Hypothalamus (tissue), 51 donors: ENCODE measurements around the gene ANKS3.

Experiments
- DNase-seq, 51 donors: peaks; one replicate each; lab custom pipeline; 2025; lab: John Stamatoyannopoulos, UW

ANKS3 gene

DNA sequence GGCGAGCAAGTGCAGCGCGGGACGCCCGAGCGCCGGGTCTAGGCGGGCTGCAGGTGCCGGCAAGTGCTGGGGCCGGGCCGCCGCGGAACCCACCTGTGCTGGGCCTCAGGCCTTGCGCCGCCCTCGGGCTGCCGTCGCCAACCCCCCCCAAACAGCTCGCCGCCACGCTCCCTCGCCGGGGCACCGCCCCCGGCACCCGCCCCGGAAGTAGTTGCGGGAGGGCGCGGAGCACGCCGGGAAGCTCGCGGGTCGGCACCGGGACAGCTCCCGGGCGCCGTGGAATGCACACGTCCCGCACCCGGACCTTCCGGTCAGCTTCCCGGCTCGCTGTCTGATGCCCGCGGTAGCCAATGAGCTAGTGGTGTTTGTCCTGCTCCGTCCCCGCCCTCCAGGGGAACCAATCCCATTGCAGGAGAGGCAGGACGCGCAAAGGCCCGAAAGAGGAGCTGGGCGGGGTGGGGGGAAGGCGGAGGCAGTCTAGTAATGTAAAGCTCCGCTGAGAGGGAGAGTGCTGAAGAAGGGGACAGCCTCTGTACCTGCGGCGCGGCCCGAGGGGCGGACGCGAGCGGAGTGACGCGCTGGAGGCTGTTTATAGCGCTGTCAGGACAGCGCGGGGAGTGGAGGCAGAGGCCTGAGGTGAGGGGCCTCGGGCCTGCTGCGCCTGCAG, at the start of gene ANKS3, which contains the start of gene DNAAF8:
Gene ANKS3, minus strand, starts transcription at position 209 of the 667 bp plus-strand sequence. CDS start 4,122 bp downstream, outside the sequence.
Gene DNAAF8, plus strand, starts transcription at position 475 of the 667 bp plus-strand sequence. CDS start 1,978 bp downstream, outside the sequence.
- peak; percentile 43 to 98 (median 94) for DNase-seq

- DNase-seq, result no peak
Measured at GRCh38 chr16:4783251-4783950, 49.3 kb upstream of the ANKS3 start.

DNA sequence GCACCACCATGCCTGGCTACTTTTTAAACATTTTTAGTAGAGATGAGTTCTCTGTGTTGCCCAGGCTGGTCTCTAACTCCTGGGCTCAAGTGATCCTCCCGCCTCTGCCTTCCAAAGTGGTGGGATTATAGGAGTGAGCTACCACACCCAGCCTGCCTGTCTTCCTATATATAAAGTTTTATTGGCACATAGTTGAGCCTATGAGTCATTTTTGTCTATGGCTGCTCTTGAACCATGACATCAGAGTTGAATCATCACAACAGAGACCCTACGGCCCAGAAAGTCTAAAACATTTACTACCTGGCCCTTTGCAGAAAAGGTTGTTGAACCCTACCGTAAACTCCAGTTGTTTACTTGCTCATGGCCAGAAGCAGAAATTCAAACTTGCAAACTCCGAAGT, 46.2 kb upstream of the ANKS3 start:
- DNase-seq, result no peak

- no peak for DNase-seq
Measured at GRCh38 chr16:4778050-4778392, 44.0 kb upstream of the ANKS3 start.

DNA sequence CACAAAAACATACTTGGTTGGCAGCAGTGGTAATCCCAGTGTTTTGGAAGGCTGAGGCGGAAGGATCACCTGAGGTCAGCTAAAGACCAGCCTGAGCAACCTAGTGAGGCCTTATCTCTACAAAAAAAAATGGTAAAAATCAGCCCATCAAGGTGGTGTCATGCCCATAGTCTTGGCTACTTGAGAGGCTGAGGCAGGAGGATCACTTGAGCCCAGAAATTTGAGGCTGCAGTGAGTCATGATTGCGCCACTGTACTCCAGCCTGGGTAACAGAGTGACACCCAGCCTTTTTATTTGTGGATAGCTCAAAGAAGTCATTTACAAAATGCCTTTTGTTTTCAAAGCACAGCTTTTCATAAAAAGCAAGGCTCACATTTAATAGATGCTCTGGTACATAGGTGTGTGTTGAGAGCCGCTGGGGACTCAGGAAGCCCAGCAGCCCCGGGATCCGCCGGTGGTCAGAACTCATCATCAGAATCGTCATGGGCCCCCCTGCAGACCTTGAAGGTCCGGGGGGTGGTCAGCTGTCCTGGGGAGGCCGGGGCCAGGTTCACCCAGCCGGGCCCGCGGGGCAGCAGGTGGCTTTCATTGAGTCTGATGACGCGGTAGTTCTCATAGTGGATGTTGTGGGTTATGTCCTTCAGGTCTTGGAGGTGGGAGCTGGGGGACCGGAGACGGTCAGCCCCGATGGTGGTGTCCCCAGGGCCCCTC, 43.4 kb upstream of the ANKS3 start:
- no peak for DNase-seq

DNA sequence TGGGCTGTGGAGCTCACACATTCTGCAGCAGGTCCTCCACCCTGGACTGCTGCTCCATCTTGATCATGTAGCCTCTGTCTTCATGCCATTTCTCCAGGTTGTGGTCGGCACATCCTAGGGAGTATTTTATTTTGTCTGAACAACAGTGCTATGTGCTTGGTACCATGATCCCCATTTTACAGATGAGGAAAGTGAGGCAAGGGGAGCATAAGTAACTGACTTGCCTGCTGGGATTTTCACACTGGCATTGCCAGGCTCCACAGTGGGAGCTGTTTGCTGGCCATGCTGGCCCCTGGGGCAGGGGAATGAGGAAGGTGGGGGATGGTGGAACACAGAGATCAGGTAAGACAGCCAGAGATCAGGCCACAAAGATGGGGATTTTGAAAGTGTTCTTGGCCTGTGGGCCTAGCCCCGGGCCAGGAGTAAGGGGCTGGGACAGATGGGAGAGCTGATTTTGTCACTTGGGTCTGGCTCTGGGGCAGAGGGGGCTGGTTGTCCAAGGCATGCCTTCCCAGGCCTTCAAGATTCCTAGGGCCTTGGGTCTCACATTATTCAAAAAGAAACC, 42.2 kb upstream of the ANKS3 start:
- DNase-seq, result no peak

- DNase-seq, result no peak
Measured at GRCh38 chr16:4775005-4775404, 40.9 kb upstream of the ANKS3 start.

GRCh38 chr16:4772351-4772750, 38.3 kb upstream of the ANKS3 start:
- DNase-seq, result no peak

DNA sequence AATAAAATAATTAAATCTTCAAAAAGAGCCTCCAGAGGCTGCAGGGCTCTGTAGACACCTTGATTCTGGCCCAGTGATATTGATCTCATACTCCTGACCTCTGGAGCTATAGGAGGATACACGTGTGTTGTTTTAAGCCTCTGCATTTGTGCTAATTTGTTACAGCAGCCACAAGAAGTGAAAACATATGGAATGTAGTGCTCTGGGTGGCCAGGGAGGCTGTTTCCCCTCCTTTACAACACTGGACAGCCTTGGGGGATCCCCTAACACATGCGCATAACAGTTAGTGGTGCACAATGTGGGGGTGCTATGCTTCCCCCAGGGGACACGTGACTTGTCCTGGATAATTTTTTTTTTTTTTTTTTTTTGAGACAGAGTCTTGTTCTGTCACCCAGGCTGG, 37.6 kb upstream of the ANKS3 start:
- no peak for DNase-seq

DNA sequence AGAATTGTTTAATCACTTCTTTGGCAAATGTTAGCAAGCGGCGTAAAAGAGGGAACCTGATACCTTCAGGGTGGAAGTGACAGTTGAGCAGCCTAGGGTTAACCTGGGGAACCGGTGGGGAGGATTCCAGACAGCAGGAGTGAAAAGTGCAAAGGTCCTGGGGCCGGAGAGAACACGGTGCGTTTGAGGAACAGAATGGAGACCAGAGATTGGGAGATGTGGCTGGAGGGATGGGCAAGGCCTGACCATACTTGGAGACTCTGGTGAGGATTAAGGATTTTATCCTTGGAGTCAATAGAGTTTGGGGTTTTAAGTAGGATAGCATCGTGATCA, 35.2 kb upstream of the ANKS3 start:
- DNase-seq, result no peak

- DNase-seq, result peak; percentile 76 to 98 (median 95)
Measured at GRCh38 chr16:4768549-4769305, 34.7 kb upstream of the ANKS3 start.

DNA sequence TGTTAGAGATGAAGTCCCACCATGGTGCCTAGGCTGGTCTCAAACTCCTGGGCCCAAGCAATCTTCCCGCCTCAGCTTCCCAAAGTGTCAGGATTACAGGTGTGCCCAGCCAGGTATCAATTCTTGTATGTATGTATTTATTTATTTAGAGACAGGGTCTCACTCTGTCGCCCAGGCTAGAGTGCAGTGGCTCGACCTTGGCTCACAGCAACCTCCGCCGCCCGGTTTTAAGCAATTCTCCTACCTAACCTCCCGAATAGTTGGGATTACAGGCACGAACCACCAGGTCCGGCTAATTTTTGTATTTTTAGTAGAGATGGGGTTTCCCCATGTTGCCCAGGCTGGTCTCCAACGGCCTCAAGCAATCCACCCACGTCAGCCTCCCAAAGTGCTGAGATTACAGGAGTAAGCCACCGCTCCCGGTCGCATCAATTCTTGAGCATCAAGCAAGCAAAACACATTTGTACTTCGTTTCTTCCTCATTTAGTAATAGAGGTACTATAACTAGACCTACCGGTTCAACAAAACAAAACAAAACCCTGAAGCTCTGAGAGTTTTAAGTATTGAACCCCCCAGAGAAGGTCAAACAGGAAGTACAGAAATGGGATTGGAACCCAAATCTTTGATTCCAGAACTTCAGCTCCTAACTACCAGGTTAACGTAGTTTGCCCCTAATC, 33.9 kb upstream of the ANKS3 start:
- peak in 2 of 51 donors; percentile 18 to 75 for DNase-seq

DNA sequence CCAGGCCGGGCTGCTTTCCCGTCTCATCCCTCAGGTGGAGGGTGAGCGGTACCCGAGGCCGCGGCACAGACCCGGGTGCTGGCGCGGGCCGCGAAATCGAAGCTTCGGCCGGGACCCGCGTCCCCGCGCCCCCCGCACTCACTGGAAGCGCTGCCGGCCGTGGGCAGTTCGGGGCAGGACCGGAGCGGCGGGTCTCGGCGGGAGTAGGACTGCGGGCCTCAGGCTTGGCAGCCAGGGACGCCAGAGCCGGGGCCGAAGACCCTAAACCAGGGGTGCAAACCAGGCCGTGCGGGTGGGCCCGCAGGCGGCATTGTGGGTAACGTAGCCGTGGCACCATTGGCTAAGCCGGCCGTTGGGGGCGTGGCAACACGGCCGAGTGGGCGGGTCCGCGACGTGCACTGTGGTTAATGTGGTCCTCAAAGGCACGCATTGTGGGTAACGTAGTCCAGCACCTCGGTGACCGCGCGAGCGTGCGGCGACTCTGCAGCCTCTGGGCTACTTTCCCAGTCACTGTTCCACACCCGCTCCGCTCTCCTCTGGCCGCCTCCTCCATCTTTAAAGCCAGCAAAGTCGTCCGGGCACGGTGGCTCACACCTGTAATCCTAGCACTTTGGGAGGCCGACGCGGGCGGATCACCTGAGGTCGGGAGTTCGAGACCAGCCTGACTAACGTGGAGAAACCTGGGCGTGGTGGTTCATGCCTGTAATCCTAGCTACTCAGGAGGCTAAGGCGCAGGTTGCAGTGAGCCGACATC, 33.0 kb upstream of the ANKS3 start, which contains the start of gene ZNF500:
Gene ZNF500, minus strand, starts transcription at position 288 of the 754 bp plus-strand sequence. CDS start 1,184 bp downstream, outside the sequence.
- peak; percentile 51 to 99 (median 95) for DNase-seq

DNA sequence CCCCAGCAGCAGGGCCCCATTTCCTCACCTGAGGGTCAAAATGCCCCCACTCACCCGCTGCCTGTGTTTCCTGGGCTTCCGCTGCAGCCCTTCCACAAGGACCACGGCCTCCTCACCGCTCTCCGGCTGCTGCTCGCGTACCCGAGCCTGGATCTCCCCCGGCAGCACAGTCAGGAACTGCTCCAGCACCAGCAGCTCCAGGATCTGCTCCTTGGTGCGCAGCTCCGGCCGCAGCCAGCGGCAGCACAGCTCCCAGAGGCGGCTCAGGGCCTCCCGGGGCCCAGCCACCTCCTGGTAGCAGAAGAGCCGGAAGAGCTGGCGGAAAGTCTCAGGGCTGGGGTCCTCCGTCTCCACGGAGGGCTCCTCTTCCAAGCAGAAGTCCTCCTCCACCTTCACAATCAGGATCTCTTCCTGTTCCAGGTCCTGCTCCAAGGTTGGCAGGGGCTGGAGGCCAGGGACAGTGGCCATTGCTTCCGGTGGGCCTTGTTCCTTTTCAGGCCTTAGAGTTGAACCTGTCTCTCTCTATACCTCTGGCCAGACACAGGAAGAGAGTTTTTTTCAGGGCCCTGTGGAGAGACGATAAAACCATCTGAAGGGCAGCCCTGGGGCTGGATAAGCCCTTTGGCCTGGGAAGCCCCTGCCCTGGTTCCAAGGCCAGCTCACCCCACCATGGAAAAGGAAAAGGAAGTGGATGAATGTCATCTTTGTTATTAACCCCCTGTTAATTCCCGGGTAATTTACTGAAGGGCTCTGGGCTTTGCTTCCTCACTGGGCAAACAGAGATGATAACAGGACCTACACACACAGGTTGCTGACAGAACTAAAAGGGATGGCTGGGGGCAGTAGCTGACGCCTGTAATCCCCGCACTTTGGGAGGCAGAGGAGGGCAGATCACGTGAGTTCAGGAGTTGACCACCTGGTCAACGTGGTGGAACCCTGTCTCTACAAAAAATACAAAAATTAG, 31.7 kb upstream of the ANKS3 start:
- no peak for DNase-seq

- DNase-seq, result no peak
Measured at GRCh38 chr16:4763791-4764190, 29.7 kb upstream of the ANKS3 start.

- DNase-seq, result no peak
Measured at GRCh38 chr16:4762205-4762604, 28.1 kb upstream of the ANKS3 start.

DNA sequence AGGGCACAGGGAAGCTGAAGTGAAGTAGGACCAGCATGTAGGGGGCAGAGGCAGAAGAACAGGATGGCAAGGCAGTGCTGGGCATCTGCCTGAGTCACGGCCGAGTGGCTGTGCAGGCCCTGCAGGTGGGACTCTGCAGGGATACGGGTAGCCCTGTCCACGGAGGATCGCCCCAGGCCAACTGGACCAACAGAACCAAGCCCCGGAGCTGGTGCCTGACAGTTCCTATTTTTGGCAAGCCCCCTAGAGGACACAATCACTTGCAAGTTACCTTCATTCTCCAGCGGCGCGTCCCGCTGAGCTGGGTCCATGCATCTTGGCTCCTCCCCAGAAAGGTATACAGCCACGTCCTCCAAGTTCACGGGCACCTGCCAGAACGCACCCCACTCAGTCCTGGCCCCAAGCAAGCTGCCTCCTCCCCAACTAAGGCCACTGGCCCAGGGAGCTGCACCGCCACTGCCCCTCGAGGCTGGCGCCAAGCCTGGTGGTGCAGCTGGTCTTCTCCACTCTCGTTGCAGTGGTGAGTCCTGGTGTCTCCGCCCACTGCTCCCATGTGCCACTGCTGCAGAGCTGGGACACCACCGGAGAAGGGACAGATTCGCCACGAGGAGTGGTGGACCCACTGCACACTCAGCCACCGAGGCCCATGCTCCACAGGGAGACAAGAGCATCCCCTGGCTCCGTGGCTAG, 26.3 kb upstream of the ANKS3 start:
- no peak for DNase-seq
